Mammary epithelial cell (primary cell): ENCODE measurements around the gene DNAAF3.

Experiments
- EZH2 ChIP-seq: IDR thresholded peaks from 2 replicates; pipeline ENCODE4 v1.6.1; 2012; ENCODE audit warnings: low read length, inconsistent platforms, borderline replicate concordance
- TF ChIP-seq, protein P1 (sequence below), 2 donors: IDR thresholded peaks in 1 of 2; conservative IDR thresholded peaks in 1 of 2; 2 replicates each; pipeline ENCODE4 v1.5.1; 2011 to 2012; ENCODE audit warnings: inconsistent platforms in 2 of 2, low read length in 2 of 2, mild to moderate bottlenecking in 2 of 2, control low read depth in 1 of 2, low read depth in 1 of 2; ENCODE audit not compliant: insufficient read depth in 1 of 2; ENCODE audit errors: extremely low read depth in 1 of 2

DNA sequence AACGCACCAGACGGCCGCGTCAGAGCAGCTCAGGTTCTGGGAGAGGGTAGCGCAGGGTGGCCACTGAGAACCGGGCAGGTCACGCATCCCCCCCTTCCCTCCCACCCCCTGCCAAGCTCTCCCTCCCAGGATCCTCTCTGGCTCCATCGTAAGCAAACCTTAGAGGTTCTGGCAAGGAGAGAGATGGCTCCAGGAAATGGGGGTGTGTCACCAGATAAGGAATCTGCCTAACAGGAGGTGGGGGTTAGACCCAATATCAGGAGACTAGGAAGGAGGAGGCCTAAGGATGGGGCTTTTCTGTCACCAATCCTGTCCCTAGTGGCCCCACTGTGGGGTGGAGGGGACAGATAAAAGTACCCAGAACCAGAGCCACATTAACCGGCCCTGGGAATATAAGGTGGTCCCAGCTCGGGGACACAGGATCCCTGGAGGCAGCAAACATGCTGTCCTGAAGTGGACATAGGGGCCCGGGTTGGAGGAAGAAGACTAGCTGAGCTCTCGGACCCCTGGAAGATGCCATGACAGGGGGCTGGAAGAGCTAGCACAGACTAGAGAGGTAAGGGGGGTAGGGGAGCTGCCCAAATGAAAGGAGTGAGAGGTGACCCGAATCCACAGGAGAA, 50.9 kb downstream of the DNAAF3 start:
- no peak for TF ChIP-seq EZH2
- TF ChIP-seq, protein P1, sequence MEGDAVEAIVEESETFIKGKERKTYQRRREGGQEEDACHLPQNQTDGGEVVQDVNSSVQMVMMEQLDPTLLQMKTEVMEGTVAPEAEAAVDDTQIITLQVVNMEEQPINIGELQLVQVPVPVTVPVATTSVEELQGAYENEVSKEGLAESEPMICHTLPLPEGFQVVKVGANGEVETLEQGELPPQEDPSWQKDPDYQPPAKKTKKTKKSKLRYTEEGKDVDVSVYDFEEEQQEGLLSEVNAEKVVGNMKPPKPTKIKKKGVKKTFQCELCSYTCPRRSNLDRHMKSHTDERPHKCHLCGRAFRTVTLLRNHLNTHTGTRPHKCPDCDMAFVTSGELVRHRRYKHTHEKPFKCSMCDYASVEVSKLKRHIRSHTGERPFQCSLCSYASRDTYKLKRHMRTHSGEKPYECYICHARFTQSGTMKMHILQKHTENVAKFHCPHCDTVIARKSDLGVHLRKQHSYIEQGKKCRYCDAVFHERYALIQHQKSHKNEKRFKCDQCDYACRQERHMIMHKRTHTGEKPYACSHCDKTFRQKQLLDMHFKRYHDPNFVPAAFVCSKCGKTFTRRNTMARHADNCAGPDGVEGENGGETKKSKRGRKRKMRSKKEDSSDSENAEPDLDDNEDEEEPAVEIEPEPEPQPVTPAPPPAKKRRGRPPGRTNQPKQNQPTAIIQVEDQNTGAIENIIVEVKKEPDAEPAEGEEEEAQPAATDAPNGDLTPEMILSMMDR (conservative IDR thresholded peaks at IDR 0.05 in 1 of 2, IDR thresholded peaks at IDR 0.05 in 1 of 2; ENCODE audit: extremely low read depth in 1 of 2, insufficient read depth in 1 of 2, low read depth in 1 of 2, low read length in 2 of 2): no peak
